Testis (tissue), 3 donors: ENCODE data around the gene FAM98C. TPM values are rescaled to one million over a fixed set of nuclear protein-coding genes. Genes with fewer than 3 reads are reported as not detected.

Experiments used
- DNase-seq: peaks from one replicate; pipeline ENCODE4 v3.0.0-alpha.2; 2019
- H3K27ac ChIP-seq, 2 donors: fragments of 200-600 bp; sonication (generic); one replicate each; pipeline ENCODE4 v1.5.1; 2019
- H3K27me3 ChIP-seq: fragments of 200-600 bp; sonication (generic); one replicate; pipeline ENCODE4 v1.5.1; 2019
- H3K36me3 ChIP-seq: fragments of 200-600 bp; sonication (generic); one replicate; pipeline ENCODE4 v1.5.1; 2017; ENCODE audit warnings: low read depth; ENCODE audit errors: missing control alignments
- H3K4me1 ChIP-seq: fragments of 200-600 bp; sonication (generic); one replicate; pipeline ENCODE4 v1.5.1; 2019
- H3K4me3 ChIP-seq, 2 donors: fragments of 200-600 bp; sonication (generic); one replicate each; pipeline ENCODE4 v1.5.1; 2017 to 2019
- H3K9me3 ChIP-seq: fragments of 200-600 bp; sonication (generic); one replicate; pipeline ENCODE4 v1.5.1; 2017
- POLR2A ChIP-seq: fragments of 450-650 bp; IDR thresholded peaks from one replicate; pipeline ENCODE4 v1.6.1; 2017; ENCODE audit warnings: antibody characterized with exemption, mild to moderate bottlenecking, moderate library complexity
- WGBS, 2 donors: methylation state at CpG; one replicate each; pipeline ENCODE4 v1.1.5; 2018; 5-methylcytosine and 5-hydroxymethylcytosine counted together
- intact Hi-C: fragments of 100-400 bp; cut with DNase I; formaldehyde crosslinking; loops from one replicate; pipeline ENCODE4 v1.15.1; 2023; ENCODE audit warnings: low total_unique reads
- polyA plus RNA-seq: library from polyadenylated mRNA; stranded (reverse); fragments of 350-450 nt; fragmentation: Illumina TruSeq; extraction: RNeasy Lipid Tissue Mini Kit (QIAGEN cat#74804); gene quantifications from one replicate; pipeline ENCODE4 v1.2.3, GENCODE V29; 2014; ENCODE audit warnings: low read depth, low replicate concordance; ENCODE audit not compliant: insufficient read depth
- total RNA-seq, 2 donors: library from RNA; depleted of rRNA; stranded (reverse); fragments of >200 nt; gene quantifications; one replicate each; pipeline ENCODE4 v1.2.3, GENCODE V29; 2016
- TF ChIP-seq, protein P1 (sequence below), 3 experiments: fragments of 450-650 bp in 2 of 3; fragments of 200-600 bp in 1 of 3; sonication (generic) in 1 of 3; IDR thresholded peaks; one replicate each; pipeline ENCODE4 v1.5.1; 2016 to 2019; ENCODE audit warnings: antibody characterized with exemption in 3 of 3, mild to moderate bottlenecking in 2 of 3, moderate library complexity in 1 of 3

Gene FAM98C
- total and polyA plus RNA-seq, 3 donors from 2014 or later, result 13.0 to 17.7 (median 14.1) TPM

- no peaks in the 10 kb centered on the region for H3K36me3 ChIP-seq
- TF ChIP-seq, protein P1, sequence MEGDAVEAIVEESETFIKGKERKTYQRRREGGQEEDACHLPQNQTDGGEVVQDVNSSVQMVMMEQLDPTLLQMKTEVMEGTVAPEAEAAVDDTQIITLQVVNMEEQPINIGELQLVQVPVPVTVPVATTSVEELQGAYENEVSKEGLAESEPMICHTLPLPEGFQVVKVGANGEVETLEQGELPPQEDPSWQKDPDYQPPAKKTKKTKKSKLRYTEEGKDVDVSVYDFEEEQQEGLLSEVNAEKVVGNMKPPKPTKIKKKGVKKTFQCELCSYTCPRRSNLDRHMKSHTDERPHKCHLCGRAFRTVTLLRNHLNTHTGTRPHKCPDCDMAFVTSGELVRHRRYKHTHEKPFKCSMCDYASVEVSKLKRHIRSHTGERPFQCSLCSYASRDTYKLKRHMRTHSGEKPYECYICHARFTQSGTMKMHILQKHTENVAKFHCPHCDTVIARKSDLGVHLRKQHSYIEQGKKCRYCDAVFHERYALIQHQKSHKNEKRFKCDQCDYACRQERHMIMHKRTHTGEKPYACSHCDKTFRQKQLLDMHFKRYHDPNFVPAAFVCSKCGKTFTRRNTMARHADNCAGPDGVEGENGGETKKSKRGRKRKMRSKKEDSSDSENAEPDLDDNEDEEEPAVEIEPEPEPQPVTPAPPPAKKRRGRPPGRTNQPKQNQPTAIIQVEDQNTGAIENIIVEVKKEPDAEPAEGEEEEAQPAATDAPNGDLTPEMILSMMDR (IDR thresholded peaks at IDR 0.05), result no peak
- no peak for TF ChIP-seq POLR2A
- H3K27me3 ChIP-seq, result no peaks in the 10 kb centered on the region
- H3K4me1 ChIP-seq, result peaks cover 12% of the 10 kb centered on the region
- no peaks in the 10 kb centered on the region for H3K9me3 ChIP-seq
- no peak overlapping the region for H3K27ac ChIP-seq
- no peak for DNase-seq
- intact Hi-C loops, result no loop called here
- H3K4me3 ChIP-seq, result no peak overlapping the region
- 79 to 81% methylated on average over 6 of the region's 6 CpGs for WGBS, 2 donors
These were observed 10.1 kb upstream of the FAM98C start for GRCh38 chr19:38392707-38393308.

DNA sequence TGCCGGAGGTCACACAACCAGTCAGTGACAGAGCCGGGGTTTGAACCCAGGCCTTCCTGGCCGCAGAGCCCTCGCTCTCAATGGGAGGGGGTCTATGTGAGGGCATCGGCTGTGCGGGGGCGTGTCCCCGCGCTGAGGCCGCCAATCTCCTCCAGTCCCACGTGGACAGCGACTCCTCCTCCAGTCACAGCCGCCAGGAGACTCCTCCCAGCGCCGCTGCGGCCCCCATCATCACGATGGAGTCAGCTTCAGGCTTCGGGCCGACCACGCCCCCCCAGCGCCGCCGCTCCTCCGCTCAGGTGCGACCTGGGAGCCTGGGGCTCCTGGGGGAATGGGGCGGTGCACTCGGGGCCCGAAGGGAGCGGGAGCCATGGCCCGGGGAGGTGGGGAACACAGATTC, 8.4 kb upstream of the FAM98C start:
- H3K27me3 ChIP-seq, result no peaks in the 10 kb centered on the region
- 18% methylated on average over 29 of the region's 30 CpGs; no CpG with 5 or more reads in 1 of the 2 donors for WGBS, 2 donors
- H3K4me3 ChIP-seq, result peak overlapping the region in 1 of 2 donors; percentile 32
- DNase-seq, result no peak
- no peak overlapping the region for H3K27ac ChIP-seq
- H3K4me1 ChIP-seq, result no peaks in the 10 kb centered on the region
- H3K9me3 ChIP-seq, result no peaks in the 10 kb centered on the region
- intact Hi-C loops, result no loop called here
- TF ChIP-seq, protein P1 (IDR thresholded peaks at IDR 0.05), result no peak
- no peak for TF ChIP-seq POLR2A
- H3K36me3 ChIP-seq, result no peaks in the 10 kb centered on the region

DNA sequence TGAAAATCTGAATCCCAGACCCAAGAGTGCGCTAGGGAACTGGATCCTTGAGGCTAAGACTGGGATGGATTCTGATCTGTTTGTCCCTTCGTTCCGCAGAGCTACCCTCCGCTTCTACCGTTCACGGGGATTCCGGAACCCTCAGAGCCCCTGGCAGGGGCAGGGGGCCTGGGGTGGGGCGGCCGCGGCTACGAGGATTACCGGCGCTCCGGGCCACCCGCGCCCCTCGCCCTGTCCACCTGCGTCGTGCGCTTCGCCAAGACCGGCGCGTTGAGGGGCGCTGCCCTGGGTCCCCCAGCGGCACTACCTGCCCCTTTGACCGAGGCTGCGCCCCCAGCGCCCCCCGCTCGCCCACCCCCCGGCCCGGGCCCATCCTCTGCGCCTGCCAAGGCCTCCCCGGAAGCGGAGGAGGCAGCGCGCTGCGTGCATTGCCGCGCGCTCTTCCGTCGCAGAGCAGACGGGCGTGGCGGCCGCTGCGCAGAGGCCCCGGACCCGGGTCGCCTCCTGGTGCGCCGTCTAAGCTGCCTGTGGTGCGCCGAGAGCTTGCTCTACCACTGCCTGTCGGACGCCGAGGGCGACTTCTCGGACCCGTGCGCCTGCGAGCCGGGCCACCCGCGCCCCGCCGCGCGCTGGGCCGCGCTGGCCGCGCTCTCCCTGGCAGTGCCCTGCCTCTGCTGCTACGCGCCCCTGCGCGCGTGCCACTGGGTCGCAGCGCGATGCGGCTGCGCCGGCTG, 7.3 kb upstream of the FAM98C start:
- H3K4me3 ChIP-seq, result peak overlapping the region; percentile 20 to 29
- 11 to 19% methylated on average over 12 to 43 of the region's 86 CpGs for WGBS, 2 donors
- no peak for DNase-seq
- intact Hi-C loops, result no loop called here
- H3K27ac ChIP-seq, result no peak overlapping the region
- no peaks in the 10 kb centered on the region for H3K9me3 ChIP-seq
- H3K4me1 ChIP-seq, result no peaks in the 10 kb centered on the region
- no peaks in the 10 kb centered on the region for H3K36me3 ChIP-seq
- no peak for TF ChIP-seq POLR2A
- TF ChIP-seq, protein P1 (IDR thresholded peaks at IDR 0.05), result no peak
- H3K27me3 ChIP-seq, result no peaks in the 10 kb centered on the region

DNA sequence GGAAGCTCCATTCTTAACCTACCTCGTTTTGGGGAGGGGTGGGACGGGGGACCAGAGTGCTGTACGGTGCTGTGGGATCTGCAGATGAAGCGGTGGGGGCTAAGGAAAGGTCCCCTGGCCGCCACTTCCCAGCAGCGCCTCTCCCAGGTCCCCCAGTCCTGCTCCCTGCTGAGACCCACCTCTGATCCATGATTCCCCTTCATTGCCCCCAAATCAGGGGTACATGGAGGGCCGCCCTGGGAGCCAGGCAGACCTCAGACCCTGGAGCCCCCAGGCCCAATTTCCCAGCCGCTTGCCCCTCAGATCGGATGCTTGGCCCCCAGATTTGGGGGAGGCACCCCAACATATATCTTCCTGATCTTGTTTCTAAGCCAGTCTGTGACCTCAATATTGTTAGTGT, 3.8 kb upstream of the FAM98C start:
- TF ChIP-seq, protein P1 (IDR thresholded peaks at IDR 0.05), result no peak
- TF ChIP-seq POLR2A, result no peak
- Histone ChIP-seq H3K27me3 (no peaks in the 10 kb centered on the region), H3K27ac (no peak overlapping the region), H3K9me3 (no peaks in the 10 kb centered on the region), H3K4me3 (no peak overlapping the region), H3K4me1 (no peaks in the 10 kb centered on the region), H3K36me3 (no peaks in the 10 kb centered on the region)
- 52 to 54% methylated on average over 9 of the region's 9 CpGs for WGBS, 2 donors
- intact Hi-C loops, result no loop called here
- DNase-seq, result no peak
